HFF-Myc (cell line): ENCODE measurements around the gene RNF208.

Experiments
- DNase-seq: peaks from one replicate; pipeline ENCODE4 v3.0.0-alpha.2; 2011; ENCODE audit warnings: low read depth; ENCODE audit errors: extremely low read depth
- H3K4me3 ChIP-seq: replicated peaks from 2 replicates; pipeline ENCODE4 v1.5.1; 2011; ENCODE audit warnings: low read depth, mild to moderate bottlenecking, control low read depth, low read length
- TF ChIP-seq, protein P1 (sequence below): IDR thresholded peaks from 2 replicates; pipeline ENCODE4 v1.5.1; 2012; ENCODE audit warnings: mild to moderate bottlenecking, low read depth, low read length, control low read depth; ENCODE audit errors: missing control alignments

RNF208 gene

GRCh38 chr9:137235424-137236237 is 13.6 kb upstream of the RNF208 start:
- H3K4me3 ChIP-seq, result no peak overlapping the region
- DNase-seq, result no peak
- TF ChIP-seq, protein P1, sequence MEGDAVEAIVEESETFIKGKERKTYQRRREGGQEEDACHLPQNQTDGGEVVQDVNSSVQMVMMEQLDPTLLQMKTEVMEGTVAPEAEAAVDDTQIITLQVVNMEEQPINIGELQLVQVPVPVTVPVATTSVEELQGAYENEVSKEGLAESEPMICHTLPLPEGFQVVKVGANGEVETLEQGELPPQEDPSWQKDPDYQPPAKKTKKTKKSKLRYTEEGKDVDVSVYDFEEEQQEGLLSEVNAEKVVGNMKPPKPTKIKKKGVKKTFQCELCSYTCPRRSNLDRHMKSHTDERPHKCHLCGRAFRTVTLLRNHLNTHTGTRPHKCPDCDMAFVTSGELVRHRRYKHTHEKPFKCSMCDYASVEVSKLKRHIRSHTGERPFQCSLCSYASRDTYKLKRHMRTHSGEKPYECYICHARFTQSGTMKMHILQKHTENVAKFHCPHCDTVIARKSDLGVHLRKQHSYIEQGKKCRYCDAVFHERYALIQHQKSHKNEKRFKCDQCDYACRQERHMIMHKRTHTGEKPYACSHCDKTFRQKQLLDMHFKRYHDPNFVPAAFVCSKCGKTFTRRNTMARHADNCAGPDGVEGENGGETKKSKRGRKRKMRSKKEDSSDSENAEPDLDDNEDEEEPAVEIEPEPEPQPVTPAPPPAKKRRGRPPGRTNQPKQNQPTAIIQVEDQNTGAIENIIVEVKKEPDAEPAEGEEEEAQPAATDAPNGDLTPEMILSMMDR, result no peak

- TF ChIP-seq, protein P1, result no peak
- DNase-seq, result no peak
- no peak overlapping the region for H3K4me3 ChIP-seq
Observed at GRCh38 chr9:137234758-137235423, 12.9 kb upstream of the RNF208 start.

GRCh38 chr9:137234055-137234697 is 12.1 kb upstream of the RNF208 start:
- TF ChIP-seq, protein P1, result no peak

GRCh38 chr9:137233143-137233980 is 11.3 kb upstream of the RNF208 start:
- TF ChIP-seq, protein P1, result no peak
- no peak for DNase-seq
- no peak overlapping the region for H3K4me3 ChIP-seq

More at GRCh38 chr9:137234055-137234697, 12.1 kb upstream of the RNF208 start:
- H3K4me3 ChIP-seq, result no peak overlapping the region
- no peak for DNase-seq

DNA sequence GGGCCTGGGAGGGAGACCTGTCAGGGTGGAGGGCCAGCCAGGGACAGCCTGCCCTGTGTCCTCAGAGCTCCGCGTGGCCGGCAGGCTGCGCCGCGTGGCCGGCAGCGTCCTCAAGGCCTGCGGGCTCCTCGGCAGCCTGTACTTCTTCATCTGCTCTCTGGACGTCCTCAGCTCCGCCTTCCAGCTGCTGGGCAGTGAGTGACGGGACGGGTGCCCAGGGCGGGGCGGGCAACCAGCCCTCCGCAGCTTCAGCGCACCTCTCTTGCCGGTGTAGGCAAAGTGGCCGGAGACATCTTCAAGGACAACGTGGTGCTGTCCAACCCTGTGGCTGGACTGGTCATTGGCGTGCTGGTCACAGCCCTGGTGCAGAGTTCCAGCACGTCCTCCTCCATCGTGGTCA is 10.5 kb upstream of the RNF208 start:
- TF ChIP-seq, protein P1, result no peak
- no peak for DNase-seq
- no peak overlapping the region for H3K4me3 ChIP-seq

DNA sequence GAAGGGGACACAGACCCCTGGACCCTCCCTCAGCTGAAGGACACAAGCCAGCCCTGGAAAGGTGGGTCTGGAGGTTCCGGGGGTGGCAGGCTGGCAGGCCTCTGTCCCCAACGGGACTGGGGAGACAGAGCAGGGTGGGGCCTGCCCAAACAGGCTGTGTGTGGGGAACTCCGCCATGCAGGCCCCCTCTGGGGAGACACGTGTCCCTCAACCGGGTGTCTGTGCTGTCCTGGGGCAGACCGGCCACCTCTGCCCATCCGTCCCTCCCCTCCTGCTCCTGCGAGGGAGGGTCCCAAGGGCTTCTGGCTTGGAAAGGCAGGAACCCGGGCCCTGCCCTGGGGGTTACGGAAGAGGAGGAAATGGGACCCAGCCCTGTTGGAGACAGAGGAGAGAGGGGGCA is 10.1 kb upstream of the RNF208 start:
- TF ChIP-seq, protein P1, result no peak
- DNase-seq, result no peak
- no peak overlapping the region for H3K4me3 ChIP-seq
